IMR-90 (cell line): ENCODE data around the gene SCYL2. TPM values are rescaled to one million over a fixed set of nuclear protein-coding genes. Genes with fewer than 3 reads are reported as not detected.
A peak's percentile ranks its signal among the peaks of the same experiment; 100 is the strongest.

Experiments used
- ATAC-seq: fragments of 200-7000 bp; cut with Tn5 transposase; 2 replicates; pipeline ENCODE4 v1.9.1; 2020; ENCODE audit warnings: low read depth, mild to moderate bottlenecking, moderate library complexity
- BruUV-seq: library from RNA; stranded (reverse); fragments of 400-500 nt; replicated peaks from 2 replicates; lab custom pipeline; 2021; lab: Mats Ljungman, UMichigan
- CTCF ChIA-PET: fragments of 300-600 bp; formaldehyde crosslinking; extraction: SDS; loops from one replicate; lab custom pipeline; 2021; ENCODE audit warnings: antibody characterized with exemption; lab: Yijun Ruan, JAX
- POLR2A ChIA-PET: fragments of 300-600 bp; sonication (Branson Sonifier 250); formaldehyde crosslinking; loops from one replicate; lab custom pipeline; 2022; ENCODE audit warnings: antibody characterized with exemption; ENCODE audit not compliant: unreplicated experiment; lab: Charles Lee
- DNase-seq: peaks from one replicate; pipeline ENCODE4 v3.0.0; 2013
- H2AFZ ChIP-seq: replicated peaks from 2 replicates; pipeline ENCODE3; 2013; ENCODE audit warnings: low read length, mild to moderate bottlenecking; ENCODE audit not compliant: poor library complexity
- H2AK5ac ChIP-seq: 2 replicates; pipeline ENCODE4 v1.6.1; 2013; ENCODE audit warnings: low read depth, low read length, inconsistent platforms
- H2AK9ac ChIP-seq: replicated peaks from 2 replicates; pipeline ENCODE3; 2013; ENCODE audit warnings: mild to moderate bottlenecking, low read depth, low read length, moderate library complexity; ENCODE audit not compliant: poor library complexity
- H2BK120ac ChIP-seq: 2 replicates; pipeline ENCODE4 v1.6.1; 2013; ENCODE audit warnings: low read depth, low read length, inconsistent platforms
- H2BK15ac ChIP-seq: 3 replicates; pipeline ENCODE4 v1.6.1; 2013; ENCODE audit warnings: low read depth, low read length, inconsistent platforms
- H2BK20ac ChIP-seq: 2 replicates; pipeline ENCODE4 v1.6.1; 2013; ENCODE audit warnings: low read depth, mild to moderate bottlenecking, inconsistent platforms, low read length, moderate library complexity
- H2BK5ac ChIP-seq: 2 replicates; pipeline ENCODE4 v1.6.1; 2013; ENCODE audit warnings: mild to moderate bottlenecking, low read depth, low read length, inconsistent platforms; ENCODE audit not compliant: poor library complexity, severe bottlenecking
- H3K14ac ChIP-seq: replicated peaks from 2 replicates; pipeline ENCODE4 v1.6.1; 2013; ENCODE audit warnings: low read depth, low read length, inconsistent platforms
- H3K18ac ChIP-seq: 2 replicates; pipeline ENCODE4 v1.6.1; 2013; ENCODE audit warnings: low read depth, low read length, control low read depth
- H3K23ac ChIP-seq: 2 replicates; pipeline ENCODE4 v1.6.1; 2013; ENCODE audit warnings: low read depth, low read length, inconsistent platforms
- H3K27ac ChIP-seq: 2 replicates; pipeline ENCODE4 v1.5.1; 2013; ENCODE audit warnings: mild to moderate bottlenecking, control low read depth, low read length; ENCODE audit not compliant: insufficient read depth
- H3K27me3 ChIP-seq: 2 replicates; pipeline ENCODE4 v1.6.1; 2013; ENCODE audit warnings: low read length; ENCODE audit not compliant: control insufficient read depth, insufficient read depth
- H3K36me3 ChIP-seq: 2 replicates; pipeline ENCODE4 v1.6.1; 2013; ENCODE audit warnings: low read length, mixed read lengths; ENCODE audit not compliant: control insufficient read depth, insufficient read depth
- H3K4ac ChIP-seq: 2 replicates; pipeline ENCODE4 v1.6.1; 2013; ENCODE audit warnings: low read depth, low read length, inconsistent platforms
- H3K4me1 ChIP-seq: 2 replicates; pipeline ENCODE4 v1.6.1; 2013; ENCODE audit warnings: low read length, mixed read lengths; ENCODE audit not compliant: control insufficient read depth, insufficient read depth
- H3K4me2 ChIP-seq: 2 replicates; pipeline ENCODE4 v1.6.1; 2013; ENCODE audit warnings: low read depth, mild to moderate bottlenecking, control low read depth, low read length, moderate library complexity
- H3K4me3 ChIP-seq: 2 replicates; pipeline ENCODE4 v1.5.1; 2013; ENCODE audit warnings: low read depth, mild to moderate bottlenecking, control low read depth, low read length, moderate library complexity; ENCODE audit not compliant: insufficient read depth
- H3K56ac ChIP-seq: 2 replicates; pipeline ENCODE4 v1.6.1; 2013; ENCODE audit warnings: low read length, inconsistent platforms; ENCODE audit not compliant: insufficient read depth; ENCODE audit errors: extremely low read depth
- H3K79me1 ChIP-seq, 2 experiments: 2 replicates each; pipeline ENCODE4 v1.6.1; 2013; ENCODE audit warnings: low read length in 2 of 2, inconsistent platforms in 1 of 2, low read depth in 1 of 2
- H3K9ac ChIP-seq: 2 replicates; pipeline ENCODE4 v1.6.1; 2013; ENCODE audit warnings: low read depth, low read length, control low read depth
- H3K9me1 ChIP-seq: 2 replicates; pipeline ENCODE4 v1.6.1; 2013; ENCODE audit warnings: low read length, inconsistent platforms; ENCODE audit not compliant: insufficient read depth
- H3K9me3 ChIP-seq: 2 replicates; pipeline ENCODE4 v1.6.1; 2013; ENCODE audit warnings: low read length; ENCODE audit not compliant: control insufficient read depth, insufficient read depth
- H4K20me1 ChIP-seq: 2 replicates; pipeline ENCODE4 v1.6.1; 2013; ENCODE audit warnings: low read length, inconsistent platforms; ENCODE audit not compliant: insufficient read depth
- H4K5ac ChIP-seq: 2 replicates; pipeline ENCODE4 v1.6.1; 2013; ENCODE audit warnings: mild to moderate bottlenecking, low read depth, low read length, control low read depth
- H4K8ac ChIP-seq, 2 experiments: 2 replicates each; pipeline ENCODE4 v1.6.1; 2013; ENCODE audit warnings: low read depth in 2 of 2, low read length in 2 of 2, control low read depth in 1 of 2, inconsistent platforms in 1 of 2
- H4K91ac ChIP-seq: 2 replicates; pipeline ENCODE4 v1.6.1; 2013; ENCODE audit warnings: low read depth, low read length, inconsistent platforms; ENCODE audit not compliant: insufficient read depth
- CHD1 ChIP-seq: IDR thresholded peaks from 2 replicates; pipeline ENCODE4 v1.6.1; 2012; ENCODE audit warnings: low read depth, low read length, improper control_type of control experiment
- CTCF ChIP-seq: conservative IDR thresholded peaks from 2 replicates; pipeline ENCODE4 v1.5.1; 2012; ENCODE audit warnings: mild to moderate bottlenecking, low read depth, low read length, improper control_type of control experiment
- FOS ChIP-seq: fragments of 150-350 bp; IDR thresholded peaks from 2 replicates; pipeline ENCODE4 v1.6.1; 2016; ENCODE audit warnings: low read depth, low read length
- MAZ ChIP-seq: IDR thresholded peaks from 2 replicates; pipeline ENCODE4 v1.6.1; 2012; ENCODE audit warnings: low read depth, mild to moderate bottlenecking, low read length, improper control_type of control experiment, moderate library complexity, borderline replicate concordance
- NFE2L2 ChIP-seq: fragments of 150-350 bp; IDR thresholded peaks from 2 replicates; pipeline ENCODE4 v1.6.1; 2016; ENCODE audit warnings: low read depth, mild to moderate bottlenecking, low read length
- RAD21 ChIP-seq: IDR thresholded peaks from 2 replicates; pipeline ENCODE4 v1.6.1; 2012; ENCODE audit warnings: low read length, improper control_type of control experiment
- WGBS, 2 experiments: methylation state at CpG; one replicate each; pipeline versions ENCODE4 v1.1.5 to v1.1.7; 2013; ENCODE audit warnings: missing lambda C conversion rate in 2 of 2; ENCODE audit not compliant: insufficient read length in 1 of 2; ENCODE audit errors: extremely low coverage in 2 of 2; 5-methylcytosine and 5-hydroxymethylcytosine counted together
- dilution Hi-C: fragments of 300-500 bp; cut with HindIII; formaldehyde crosslinking; loops from one replicate; pipeline ENCODE4 v1.14.3; 2018; ENCODE audit warnings: low sequenced_read_pairs; ENCODE audit not compliant: unreplicated experiment
- in situ Hi-C: fragments of 300-500 bp; cut with MboI; formaldehyde crosslinking; loops from 3 replicates; pipeline ENCODE4 v1.14.3; 2019; ENCODE audit warnings: low sequenced_read_pairs, inconsistent platforms, mixed read lengths
- intact Hi-C: fragments of 100-400 bp; cut with micrococcal nuclease; formaldehyde crosslinking; loops from 2 replicates; pipeline ENCODE4 v1.10.0; 2022
- polyA plus RNA-seq, 3 experiments: library from polyadenylated mRNA; depleted of rRNA; stranded (reverse); fragments of >200 nt; gene quantifications; 2 replicates each; pipeline ENCODE4 v1.2.3, GENCODE V29; 2012; ENCODE audit warnings: low replicate concordance in 1 of 3
- total RNA-seq: library from RNA; depleted of rRNA; stranded (reverse); fragments of >200 nt; gene quantifications from 2 replicates; pipeline ENCODE4 v1.2.3, GENCODE V29; 2012

SCYL2 gene
- total and polyA plus RNA-seq, 2 of the 4 experiments (the other 2 are of a cell fraction): 15.3 to 52.0 TPM

GRCh38 chr12:100229036-100229635 is 37.8 kb upstream of the SCYL2 start:
- no CpG with 5 or more reads among the region's 5 CpGs for WGBS, 2 experiments
- H3K27ac ChIP-seq: no peak overlapping the region
- no peak overlapping the region for H2AK9ac ChIP-seq
- H3K4ac ChIP-seq: no peak overlapping the region
- ATAC-seq (peak; percentile 46; the same call in 1 of the 2 replicates), DNase-seq (peak; percentile 13)
- no peak overlapping the region for H4K8ac ChIP-seq
- H2AK5ac ChIP-seq: no peak overlapping the region
- ChIA-PET POLR2A (no interaction called here), CTCF (interaction anchor here (0.6 kb wide), 2 partner anchors 155 to 169 kb away, joined by 3 to 4 read pairs; no protein-coding TSS in a partner anchor)
- H3K4me1 ChIP-seq: peaks cover 1% of the 10 kb centered on the region; the same call in 1 of the 2 replicates
- no peak overlapping the region for H3K23ac ChIP-seq
- H4K91ac ChIP-seq: no peak overlapping the region
- no peaks in the 10 kb centered on the region for H3K27me3 ChIP-seq
- no peak overlapping the region for H2BK120ac ChIP-seq
- no peaks in the 10 kb centered on the region for H4K20me1 ChIP-seq
- no peak overlapping the region for H4K5ac ChIP-seq
- TF ChIP-seq NFE2L2 (no peak), CTCF (0 out of 2 replicates have a peak, but pooled peaks have one; percentile 11), RAD21 (peak; percentile 20; the same call in 1 of the 2 replicates), CHD1 (no peak), FOS (no peak), MAZ (no peak)
- intact Hi-C loops (no loop called here), dilution Hi-C loops (no loop called here), in situ Hi-C loops (no loop called here)
- no peak overlapping the region for H3K14ac ChIP-seq
- H2AFZ ChIP-seq: no peak overlapping the region
- no peak overlapping the region for H3K4me3 ChIP-seq
- no peak overlapping the region for H3K4me2 ChIP-seq
- H2BK5ac ChIP-seq: no peak overlapping the region
- H3K9me1 ChIP-seq: no peaks in the 10 kb centered on the region
- BruUV-seq: no TSS peak
- no peak overlapping the region for H3K18ac ChIP-seq
- H3K56ac ChIP-seq: no peak overlapping the region
- peaks cover 5% of the 10 kb centered on the region; the same call in 1 of the 2 replicates for H3K36me3 ChIP-seq
- no peak overlapping the region for H2BK20ac ChIP-seq
- H3K9me3 ChIP-seq: no peaks in the 10 kb centered on the region
- H3K9ac ChIP-seq: no peak overlapping the region
- H3K79me1 ChIP-seq: no peaks in the 10 kb centered on the region
- H2BK15ac ChIP-seq: no peak overlapping the region
